Measurements from ENCODE around the gene ANKRD13B.

Gene ANKRD13B

DNA sequence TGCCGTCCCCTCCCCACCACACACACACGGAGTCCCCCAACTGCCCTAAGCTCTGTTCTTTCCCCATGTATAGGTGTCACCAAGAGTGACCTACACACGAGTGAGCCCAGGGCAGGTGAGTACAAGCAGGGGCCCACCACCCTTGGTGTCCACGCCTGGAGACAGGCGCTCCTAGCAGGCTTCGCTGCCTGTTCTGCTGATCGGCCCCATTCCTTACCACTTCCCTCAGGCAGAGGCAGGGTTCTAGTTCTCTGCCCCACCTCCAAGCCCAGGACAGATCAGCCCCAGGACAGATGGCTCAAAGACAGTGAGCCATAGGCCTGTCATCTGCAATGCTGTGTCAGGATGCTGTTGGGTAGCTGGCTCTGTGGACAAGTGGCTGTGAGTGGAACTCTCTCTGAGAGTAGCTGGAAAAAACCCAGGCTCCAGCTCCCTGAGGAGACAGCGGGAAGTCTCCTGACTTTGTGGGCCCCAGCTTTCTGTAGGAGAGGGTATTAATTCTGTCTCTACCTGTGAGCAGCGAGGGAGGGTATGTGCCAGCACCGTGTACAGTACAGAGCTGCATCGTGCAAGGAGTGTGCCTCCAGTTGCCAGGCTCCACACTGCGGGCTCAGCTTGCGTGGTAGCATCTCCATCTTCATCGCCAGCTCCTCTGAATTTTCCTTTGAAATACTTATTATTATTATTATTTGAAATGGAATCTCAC lies 23.5 kb upstream of the ANKRD13B start:
- DNase-seq = peak; percentile 19

DNA sequence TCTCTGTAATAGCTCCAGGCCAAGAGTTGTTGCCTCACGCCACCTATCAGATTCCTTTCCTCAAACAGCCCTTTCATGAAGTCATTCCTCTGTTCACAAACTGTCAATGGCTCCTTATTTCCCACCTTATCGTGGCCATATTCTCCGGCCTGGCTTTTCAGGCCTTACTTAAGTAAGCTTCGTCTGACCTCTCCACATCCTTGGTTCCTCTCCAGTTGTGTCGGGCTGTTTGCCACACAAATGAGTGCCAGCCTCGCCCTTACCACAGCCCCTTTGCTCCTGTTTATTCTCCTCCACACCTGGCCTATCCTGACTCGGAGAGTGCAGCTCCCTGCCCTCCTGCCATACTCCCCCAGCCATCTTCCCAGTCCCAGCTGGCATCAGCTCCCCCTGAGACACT lies 22.4 kb upstream of the ANKRD13B start:
- no peak for DNase-seq

DNA sequence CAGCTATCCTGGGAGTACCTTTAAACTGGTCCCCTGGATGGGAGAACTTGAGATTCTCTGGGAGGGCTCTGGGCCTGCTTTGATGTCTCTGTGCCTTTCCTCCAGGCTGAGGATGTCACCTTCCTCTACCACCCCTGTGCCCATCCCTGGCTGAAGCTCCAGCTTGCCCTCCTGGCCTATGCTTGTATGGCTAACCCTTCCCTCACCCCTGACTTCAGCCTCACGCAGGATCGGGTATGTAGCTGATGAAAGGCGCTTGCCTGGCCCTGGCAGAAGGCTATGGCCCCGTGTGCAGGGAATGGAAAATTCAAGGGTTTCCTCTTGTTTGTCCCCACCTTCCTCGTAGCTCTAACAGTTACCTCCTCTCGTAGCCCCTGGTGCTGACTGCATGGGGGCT lies 21.4 kb upstream of the ANKRD13B start:
- no peak for DNase-seq

DNA sequence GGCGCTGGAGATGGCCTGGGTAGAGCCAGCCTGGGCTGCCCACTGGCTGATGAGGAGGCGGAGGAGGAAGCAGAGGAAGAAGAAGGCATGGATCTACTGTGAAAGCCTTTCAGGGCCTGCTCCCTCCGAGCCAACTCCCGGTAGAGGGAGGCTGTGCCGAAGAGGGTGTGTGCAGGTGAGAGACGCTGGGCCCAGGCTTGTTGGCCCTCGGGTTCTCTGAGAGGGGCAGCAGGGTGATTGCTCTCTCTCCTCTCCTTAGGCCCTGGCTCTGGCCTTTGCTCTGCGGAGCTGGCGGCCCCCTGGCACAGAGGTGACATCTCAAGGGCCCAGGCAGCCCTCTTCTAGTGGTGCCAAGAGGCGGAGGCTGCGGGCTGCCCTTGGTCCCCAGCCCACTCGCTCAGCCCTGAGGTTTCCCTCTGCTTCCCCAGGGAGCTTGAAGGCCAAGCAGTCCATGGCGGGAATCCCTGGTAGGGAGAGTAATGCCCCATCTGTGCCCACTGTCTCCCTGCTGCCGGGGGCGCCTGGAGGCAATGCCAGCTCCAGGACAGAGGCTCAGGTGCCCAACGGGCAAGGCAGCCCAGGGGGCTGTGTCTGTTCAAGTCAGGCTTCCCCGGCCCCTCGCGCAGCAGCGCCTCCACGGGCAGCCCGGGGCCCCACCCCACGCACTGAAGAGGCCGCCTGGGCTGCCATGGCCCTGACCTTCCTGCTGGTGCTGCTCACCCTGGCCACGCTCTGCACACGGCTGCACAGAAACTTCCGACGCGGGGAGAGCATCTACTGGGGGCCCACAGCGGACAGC lies 20.9 kb upstream of the ANKRD13B start:
- no peak for DNase-seq

DNA sequence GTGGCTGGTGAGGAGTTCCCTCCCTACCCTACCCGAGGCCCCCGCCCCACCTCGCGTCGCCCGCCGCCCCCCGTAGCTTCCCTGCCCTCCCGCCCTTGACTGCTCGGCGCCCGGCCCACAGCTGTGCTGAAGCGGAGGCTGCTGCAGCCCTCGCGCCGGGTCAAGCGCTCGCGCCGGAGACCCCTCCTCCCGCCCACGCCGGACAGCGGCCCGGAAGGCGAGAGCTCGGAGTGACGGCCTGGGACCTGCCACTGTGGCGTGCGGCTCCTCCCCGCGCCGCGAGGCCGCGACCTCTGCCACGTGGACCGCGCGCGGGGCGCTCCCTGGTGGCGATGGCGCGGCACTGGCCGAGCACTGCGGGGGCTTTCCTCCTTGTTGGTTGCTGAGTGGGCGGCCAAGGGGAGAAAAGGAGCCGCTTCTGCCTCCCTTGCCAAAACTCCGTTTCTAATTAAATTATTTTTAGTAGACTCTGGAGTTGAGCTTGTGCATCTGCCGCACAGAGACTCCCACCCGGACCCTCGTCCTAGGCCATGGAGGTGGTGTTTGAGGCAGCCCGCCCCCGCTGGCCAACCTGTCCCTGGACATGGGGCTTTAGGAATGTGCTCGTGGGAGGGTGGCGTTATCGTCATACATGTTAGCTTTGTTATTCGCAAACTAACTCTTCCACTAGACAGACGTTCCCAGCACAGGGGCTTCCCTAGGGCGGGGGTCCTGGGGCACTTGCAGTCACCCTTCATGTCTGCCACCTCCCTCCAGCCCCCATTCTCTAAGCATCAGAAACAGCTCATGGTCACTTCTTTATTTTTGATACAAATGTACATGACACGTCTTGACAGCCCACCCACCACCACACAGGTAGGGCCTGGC lies 20.0 kb upstream of the ANKRD13B start:
- no peak for DNase-seq

DNA sequence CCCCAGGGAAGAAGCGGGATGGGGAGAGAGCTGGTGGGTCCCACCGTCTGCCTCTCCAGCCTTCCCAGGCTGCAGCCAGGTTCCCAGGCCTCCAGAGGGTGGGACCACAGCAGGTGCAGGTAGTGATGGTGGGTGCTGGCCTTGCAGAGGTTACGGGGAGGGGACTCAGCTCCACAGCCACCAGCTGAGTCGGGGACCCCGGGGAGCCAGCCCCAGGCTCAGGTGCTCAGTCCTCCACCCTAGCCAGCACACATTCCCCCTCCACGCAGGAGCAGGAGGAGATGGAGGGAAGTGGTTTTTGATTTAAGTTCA lies 19.4 kb upstream of the ANKRD13B start:
- no peak for DNase-seq

DNA sequence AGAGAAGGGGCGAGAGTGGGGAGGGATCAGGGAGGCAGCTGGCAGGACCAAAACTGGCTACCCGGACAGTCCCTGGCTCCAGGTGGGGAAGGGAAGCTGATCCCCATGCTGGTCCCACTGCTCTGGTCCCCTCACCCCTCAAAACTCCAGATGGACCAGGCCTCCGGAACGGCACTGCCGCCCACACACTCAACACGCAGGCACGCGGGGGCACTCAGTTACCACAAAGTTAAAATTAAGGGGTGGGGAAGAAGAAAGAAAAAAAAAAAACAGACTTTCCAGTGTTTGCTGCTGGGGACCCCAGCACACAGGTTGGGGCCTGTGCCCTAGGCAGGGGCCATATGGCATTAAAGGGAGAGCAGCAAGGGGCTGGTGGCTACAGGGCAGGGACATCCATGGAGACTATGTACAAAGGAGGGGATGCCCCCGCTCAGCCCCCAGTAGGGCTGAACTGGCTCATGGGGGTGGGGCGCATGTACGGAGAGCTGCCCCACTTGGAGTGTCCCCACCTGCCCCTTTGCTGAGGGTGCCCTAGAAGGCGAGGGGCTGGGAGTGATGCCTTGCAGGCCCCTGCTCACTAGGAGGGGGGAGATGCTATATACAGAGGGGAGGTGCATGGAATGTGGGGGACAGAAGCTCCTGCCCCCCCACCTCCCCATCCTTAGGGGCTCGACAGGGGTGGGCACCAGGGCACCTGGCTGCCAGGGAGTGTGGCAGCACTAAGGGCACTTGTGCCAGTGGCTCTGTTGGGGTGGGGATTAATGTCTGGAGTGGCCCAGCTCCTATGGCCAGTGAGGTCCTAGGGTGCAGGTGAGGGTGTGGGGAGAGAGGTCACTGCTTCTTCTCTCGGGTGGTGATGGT lies 18.8 kb upstream of the ANKRD13B start:
- DNase-seq = no peak

DNA sequence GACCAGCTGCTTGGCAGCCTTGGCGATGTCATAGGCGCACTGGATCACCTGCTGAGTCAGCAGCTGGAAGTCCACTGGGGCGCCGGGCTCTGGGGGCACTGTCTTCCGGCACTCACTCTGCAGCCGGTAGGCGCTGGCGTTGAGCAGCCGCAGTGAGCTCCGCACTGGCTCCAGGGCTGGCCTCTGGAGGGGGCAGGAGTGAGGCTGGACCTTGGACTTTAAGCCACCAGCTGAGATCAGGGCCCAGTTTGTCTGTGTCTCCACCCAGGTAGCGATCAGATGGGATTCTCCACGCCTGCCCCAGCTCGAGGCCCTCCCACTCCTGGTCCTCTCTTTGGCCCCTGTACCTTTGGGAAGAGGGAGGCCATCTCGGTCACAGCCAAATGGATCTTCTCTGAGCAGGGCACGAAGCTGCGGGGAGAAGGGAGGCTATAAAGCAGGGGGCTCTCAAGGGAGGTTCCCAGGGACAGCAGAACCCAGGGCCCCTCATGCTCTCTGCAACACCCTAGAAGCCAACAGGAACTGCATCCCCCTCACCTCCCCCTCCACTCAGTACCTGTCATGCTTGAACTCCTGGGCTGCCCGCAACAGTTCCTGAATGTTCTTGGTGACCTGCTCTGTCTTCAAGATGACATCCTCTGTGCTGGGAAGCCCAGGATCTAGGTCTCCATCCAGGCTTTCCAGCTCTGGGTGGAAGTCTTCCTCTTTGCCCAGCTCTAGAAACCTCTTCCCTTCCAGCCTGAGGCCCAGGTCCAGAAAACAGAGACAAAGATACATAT lies 18.0 kb upstream of the ANKRD13B start:
- no peak for DNase-seq

DNA sequence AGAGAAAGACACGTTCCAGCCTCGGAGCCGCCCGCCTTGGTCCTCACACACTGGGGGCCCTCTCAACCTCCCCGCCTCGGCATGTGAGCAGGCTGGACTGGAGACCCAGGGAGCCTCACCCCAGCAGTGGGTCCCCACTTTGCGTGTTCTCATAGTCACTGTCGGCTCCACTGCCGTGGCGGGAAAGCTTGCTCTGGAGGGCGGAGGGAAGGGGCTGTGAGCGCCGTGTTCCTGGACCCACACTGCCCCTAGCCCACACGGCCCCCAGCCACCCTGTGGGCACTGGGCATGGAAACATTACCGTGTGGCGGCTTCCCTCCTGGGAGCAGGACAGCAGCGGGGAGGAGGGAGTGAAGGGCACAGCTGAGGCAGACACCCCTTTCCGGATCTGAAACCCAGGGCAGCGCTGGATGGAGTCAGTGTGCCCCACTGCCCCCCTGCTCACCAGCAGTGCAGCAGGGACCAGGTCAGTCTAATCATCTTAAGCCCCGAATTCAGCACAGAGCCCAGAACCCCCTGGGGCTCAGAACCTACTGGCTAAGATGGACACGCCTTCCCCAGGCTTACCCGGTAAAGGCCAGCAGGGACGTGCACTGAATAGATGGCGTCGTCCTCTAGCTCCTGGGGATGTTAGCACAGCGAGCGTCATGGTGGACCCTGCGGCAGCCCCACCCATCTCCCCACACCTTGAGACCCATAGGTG lies 17.3 kb upstream of the ANKRD13B start:
- DNase-seq = no peak

DNA sequence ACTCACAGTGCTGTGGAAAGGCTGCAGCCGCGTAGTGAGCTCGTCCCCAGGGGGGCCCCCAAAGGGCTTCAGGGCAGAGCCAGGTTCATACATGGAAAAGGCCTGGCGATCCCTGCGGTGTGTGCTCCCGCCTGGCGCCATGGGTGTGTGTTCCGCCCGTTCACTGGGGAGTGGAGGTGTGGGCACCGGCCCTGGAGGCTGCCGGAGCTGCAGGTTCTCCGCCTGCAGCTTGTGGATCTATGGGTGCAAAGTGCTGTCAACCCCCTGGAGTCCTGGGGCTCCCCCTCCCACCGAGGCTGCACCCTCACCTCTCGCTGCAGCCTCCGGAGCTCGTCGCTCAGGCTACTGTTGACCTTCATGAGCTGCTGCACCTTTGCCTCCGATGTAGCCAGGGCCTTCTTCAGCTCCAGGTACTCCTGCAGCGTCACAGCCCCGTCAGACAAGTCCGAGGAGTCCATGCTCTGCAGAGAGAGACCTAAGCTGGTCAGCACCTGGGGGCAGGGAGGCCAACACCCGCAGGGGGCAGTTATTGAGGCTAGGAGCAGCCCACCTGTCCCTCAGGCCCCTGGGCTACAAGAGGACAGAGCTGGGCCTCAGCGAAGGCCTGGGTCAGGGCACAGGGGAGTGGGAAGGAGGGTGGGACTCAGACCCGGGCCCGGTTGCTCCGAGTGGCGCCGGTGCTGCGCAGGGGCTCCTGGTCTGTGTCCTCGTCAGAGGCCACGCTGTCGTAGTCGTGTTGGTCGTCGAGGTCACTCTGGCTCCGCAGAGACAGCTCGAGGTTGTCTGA lies 16.5 kb upstream of the ANKRD13B start:
- no peak for DNase-seq

DNA sequence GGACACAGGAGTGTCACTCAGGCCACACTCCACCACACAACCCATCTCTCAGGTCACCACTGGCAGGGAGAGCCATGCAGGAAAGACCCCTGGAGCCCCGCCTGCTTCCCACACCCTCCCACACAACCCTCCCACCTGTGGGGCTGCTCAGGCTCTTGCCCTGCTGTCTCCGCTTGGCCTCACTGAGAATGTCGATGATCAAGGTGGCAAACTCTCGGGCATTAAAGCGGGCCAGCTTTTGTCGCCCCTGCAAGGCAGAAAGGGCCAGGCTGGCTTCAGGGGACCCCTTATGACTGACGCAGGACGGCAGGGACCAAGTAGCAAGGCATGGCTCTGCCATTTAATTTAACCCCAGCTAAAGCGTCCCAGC lies 15.9 kb upstream of the ANKRD13B start:
- DNase-seq = no peak

DNA sequence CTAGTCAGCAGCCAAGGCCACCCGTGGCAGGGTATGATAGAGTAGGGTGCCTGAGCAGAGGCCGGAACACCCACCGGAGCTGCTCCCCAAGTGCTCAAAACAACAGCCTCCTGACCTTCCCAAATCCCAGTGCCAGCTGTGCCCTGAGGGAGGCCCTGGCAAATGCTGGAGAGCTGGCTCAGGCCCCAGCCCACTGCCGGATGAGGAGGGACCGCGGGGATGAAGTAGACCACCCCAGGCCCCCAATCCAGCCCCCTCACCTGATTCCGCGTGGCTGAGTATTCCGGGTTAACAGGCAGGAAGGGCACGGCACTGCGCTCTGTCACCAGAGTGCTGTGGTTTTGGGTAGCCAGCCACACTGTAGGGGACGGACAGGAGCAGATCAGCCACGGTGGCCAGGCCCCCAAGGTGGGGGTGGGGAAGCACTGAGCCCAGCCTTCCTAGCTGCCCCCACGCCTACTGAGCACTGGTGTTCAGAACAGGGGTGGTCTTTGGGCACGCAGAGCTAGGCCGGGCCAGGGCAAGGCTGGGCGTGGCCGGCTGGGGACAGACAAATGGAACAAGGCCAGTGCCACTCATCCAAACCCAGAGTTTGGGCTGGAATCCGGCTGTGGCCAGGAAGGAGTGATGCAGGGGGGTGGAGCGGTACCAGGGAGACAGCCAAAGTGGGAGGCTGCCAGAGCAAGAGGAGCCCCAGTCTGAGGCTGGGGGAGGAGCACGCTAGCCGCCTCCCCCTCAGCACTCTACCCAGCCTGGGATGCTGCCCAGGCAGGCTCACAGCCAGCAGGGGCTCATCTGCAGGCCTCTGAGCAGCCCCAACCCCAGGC lies 15.3 kb upstream of the ANKRD13B start:
- DNase-seq = peak; percentile 20

DNA sequence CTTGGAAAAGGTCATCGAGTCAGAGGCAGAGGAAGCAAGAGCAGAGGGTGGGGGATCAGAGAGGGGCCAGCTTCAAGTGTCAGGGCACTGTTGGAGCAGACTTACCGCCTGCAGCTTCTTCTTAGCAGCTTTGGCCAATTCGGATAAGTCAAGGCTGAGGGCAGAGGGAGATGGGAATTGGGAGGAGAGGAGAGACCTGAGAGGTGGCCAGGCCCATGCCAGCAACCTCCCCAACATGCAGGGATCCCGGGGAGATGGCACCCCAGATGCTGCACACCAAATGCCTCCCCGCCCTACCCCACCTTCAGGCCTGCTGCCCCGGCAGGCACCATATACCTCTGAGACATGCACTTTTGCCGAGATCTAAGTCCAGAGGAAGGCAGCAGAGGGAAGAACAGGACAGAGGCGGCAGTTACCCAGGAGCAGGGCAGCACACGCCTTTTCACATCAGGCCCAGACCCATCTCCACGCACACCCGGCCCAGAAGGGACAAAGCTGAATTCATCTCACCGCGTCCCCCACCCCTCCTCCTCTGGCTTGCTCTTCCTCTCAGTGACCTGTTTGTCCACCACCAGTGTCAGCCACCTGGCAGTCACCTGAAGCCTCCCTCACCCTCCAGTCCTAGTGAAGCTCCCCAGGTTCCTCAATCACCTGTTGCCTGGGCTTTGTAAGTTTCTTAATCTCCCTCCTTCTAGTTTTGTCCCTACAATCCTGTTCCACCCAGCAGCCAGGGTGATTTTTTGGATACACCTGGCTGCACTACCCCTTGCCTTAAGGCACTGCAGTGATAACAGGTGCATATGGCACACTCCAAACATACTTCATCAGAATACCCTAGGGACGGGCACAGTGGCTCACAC lies 14.1 kb upstream of the ANKRD13B start:
- no peak for DNase-seq

DNA sequence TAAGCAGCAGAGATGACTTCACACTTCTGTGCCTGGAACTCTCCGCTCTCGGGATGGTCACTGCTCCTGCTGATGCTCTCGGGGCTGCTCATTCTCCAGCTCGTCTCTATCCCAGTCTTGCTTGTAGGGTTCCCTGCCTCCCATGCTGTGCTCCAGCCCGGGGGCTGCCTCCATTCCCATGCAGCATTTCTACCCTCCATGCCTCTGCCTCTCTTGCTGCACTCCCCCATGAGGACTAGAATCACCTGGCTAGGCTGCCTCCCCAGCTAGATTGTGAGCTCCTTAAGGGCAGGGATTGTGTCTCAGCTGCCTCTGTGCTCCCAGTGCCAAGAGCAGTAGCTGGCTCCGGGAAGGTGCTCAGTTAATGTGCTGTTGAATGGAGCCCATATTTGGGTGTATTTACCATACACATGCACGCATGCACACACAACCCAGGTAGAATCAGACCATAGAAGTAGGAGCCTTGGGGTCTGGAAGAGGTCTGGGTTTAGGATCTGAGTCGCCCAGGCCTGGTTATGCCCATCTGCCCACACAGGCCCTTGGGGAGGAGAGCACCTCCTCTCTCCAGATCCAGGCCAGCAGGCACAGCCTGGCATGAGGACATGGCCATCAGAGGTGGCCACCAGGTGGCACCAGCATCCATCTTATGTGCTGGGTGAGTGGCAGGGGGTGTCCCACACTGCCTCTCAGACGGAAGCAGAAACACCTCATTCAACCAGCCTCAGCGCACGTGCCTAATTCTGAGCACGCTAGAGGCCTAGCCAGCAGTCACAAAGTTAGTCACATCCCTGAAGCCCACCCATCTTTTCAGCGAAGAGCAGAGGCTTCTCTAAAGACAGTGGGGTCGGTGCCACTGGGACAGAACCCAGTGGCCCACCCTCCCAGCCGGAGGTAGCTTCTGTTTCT lies 12.8 kb upstream of the ANKRD13B start:
- DNase-seq = peak; percentile 91

DNA sequence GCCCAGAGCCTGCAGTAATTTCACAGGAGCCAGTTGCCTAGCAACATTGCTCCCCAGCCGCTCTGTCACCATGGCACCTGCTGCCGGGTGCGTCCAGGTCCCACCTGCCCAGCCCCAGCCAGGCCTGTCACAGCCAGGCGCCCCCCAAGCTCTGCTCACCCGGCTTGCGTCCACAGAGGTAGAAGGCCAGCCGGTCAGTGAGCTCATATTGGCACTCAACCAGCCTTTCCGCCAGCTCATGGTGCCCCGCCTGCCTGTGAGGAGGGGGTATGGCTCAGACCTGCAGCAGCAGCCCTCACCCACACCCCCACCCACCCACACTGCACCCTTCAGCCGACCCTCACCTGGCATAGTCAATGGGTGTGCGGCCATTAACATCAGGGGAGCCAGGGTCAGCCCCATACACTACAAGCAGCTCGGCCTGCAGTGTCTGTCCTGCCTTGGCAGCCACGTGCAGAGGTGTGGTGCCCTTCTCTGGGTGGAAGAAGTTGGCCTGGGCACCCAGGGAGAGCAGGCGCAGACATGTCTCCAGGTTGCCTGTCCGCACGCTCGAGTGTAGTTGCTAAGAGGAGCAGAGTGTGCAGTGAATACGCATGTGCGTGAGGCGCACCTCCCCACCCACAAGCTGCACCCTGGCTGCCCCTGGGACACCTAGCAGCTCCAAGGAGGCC lies 11.2 kb upstream of the ANKRD13B start:
- DNase-seq = peak; percentile 19

DNA sequence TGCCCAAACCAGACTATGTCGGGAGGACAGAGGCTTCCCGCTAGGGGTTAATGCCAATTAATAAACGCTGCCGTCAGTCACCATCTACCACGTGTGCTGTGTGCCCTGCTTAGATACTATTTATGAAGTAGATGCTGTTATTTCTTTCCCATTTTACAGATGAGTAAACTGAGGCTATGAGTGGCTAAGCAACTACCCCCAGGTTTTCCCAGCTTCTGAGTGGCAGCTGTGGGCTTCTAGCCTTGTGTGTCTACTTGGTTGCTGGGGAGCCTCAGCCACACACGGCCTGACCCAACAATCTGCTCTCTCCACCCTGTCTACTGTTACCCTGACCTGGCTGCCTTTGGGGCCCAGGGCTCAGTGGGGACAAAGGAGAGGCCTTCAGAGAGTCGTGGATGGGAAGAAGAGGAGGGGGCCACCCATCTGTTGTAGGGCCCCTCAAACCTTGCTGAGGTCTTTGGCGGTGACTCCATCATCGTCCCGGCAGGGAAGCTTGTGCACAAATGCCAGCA lies 10.6 kb upstream of the ANKRD13B start:
- peak; percentile 63 for DNase-seq

DNA sequence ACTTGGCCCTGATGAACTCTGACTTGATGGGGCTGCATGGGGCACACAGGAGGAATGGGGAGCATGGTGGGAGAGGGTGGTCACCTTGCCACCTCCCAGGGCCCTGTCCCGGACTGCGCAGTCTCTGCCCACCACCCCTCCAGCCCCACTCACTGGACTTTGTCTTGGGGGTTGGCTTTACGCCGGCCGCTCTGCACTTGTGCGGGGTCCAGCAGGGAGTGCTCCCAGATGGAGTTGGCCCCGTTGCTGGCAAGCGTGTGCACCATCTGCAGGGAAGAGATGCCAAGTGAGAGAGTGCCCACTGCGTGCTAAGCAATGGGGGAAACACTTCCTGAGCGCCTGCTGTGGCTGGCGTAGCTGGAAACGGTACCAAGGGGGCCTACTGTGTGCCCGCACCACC lies 10.2 kb upstream of the ANKRD13B start:
- DNase-seq = peak; percentile 67
